Transverse colon (tissue), 4 donors: ENCODE results near the gene RABL6. TPM values are rescaled to one million over a fixed set of nuclear protein-coding genes. Genes with fewer than 3 reads are reported as not detected.
"Not testable (repeated sequence)": the region's sequence is repeated elsewhere in the genome, so short reads cannot be mapped to it uniquely, and the experiment has no call there.

Experiments used
- DNase-seq: peaks from one replicate; pipeline ENCODE4 v3.0.0-alpha.2; 2019
- H3K27ac ChIP-seq, 4 donors: fragments of 200-600 bp; sonication (generic); 2 replicates each; pipeline ENCODE4 v1.5.1; 2016 to 2018; ENCODE audit warnings: inconsistent platforms in 4 of 4
- H3K27me3 ChIP-seq: fragments of 200-600 bp; sonication (generic); 2 replicates; pipeline ENCODE4 v1.5.1; 2017; ENCODE audit warnings: inconsistent platforms
- H3K36me3 ChIP-seq, 4 donors: fragments of 200-600 bp; sonication (generic); 2 replicates each; pipeline ENCODE4 v1.5.1; 2017 to 2019; ENCODE audit warnings: inconsistent platforms in 4 of 4
- H3K4me1 ChIP-seq, 4 donors: fragments of 200-600 bp; sonication (generic); 2 replicates each; pipeline ENCODE4 v1.5.1; 2017 to 2020; ENCODE audit warnings: inconsistent platforms in 4 of 4
- H3K4me3 ChIP-seq, 4 donors: fragments of 200-600 bp; sonication (generic); 1 replicate in 1 of 4; 2 replicates in 3 of 4; pipeline versions ENCODE4 v1.5.1 to v1.6.1; 2017 to 2019; ENCODE audit warnings: inconsistent platforms in 4 of 4
- H3K9me3 ChIP-seq, 2 donors: fragments of 200-600 bp; sonication (generic); 2 replicates each; pipeline ENCODE4 v1.5.1; 2017 to 2019; ENCODE audit warnings: inconsistent platforms in 2 of 2
- CTCF ChIP-seq, 5 experiments: fragments of 200-600 bp in 3 of 5; fragments of 450-650 bp in 2 of 5; sonication (generic) in 3 of 5; IDR thresholded peaks; 1 replicate in 2 of 5; 2 replicates in 3 of 5; pipeline ENCODE4 v1.5.1; 2016 to 2017; ENCODE audit warnings: antibody characterized with exemption in 5 of 5, inconsistent platforms in 3 of 5, mild to moderate bottlenecking in 2 of 5, moderate library complexity in 1 of 5
- EP300 ChIP-seq: sonication (generic); formaldehyde crosslinking; IDR thresholded peaks from one replicate; pipeline ENCODE4 v1.6.1; 2017; ENCODE audit warnings: antibody characterized with exemption, low read depth
- POLR2A ChIP-seq: fragments of 450-650 bp; IDR thresholded peaks from one replicate; pipeline ENCODE4 v1.6.1; 2016; ENCODE audit warnings: antibody characterized with exemption, mild to moderate bottlenecking, moderate library complexity
- POLR2AphosphoS5 ChIP-seq, 3 donors: sonication (generic); formaldehyde crosslinking; IDR thresholded peaks; one replicate each; pipeline ENCODE4 v1.6.1; 2016; ENCODE audit warnings: antibody characterized with exemption in 3 of 3
- WGBS, 2 donors: methylation state at CpG; one replicate each; pipeline ENCODE4 v1.1.5; 2018; ENCODE audit warnings: low coverage in 1 of 2; 5-methylcytosine and 5-hydroxymethylcytosine counted together
- in situ Hi-C, 4 donors: fragments of 200-750 bp; cut with MboI; loops; one replicate each; pipeline versions ENCODE4 v1.15.0 to v1.15.1; 2017; ENCODE audit warnings: low sequenced_read_pairs in 3 of 4, low pct_ligation_motif_present in 1 of 4, low pct_unique_long_range_greater_than_20kb in 1 of 4
- intact Hi-C: fragments of 100-400 bp; cut with DNase I; formaldehyde crosslinking; loops from one replicate; pipeline ENCODE4 v1.15.1; 2023; ENCODE audit warnings: low total_unique reads
- total RNA-seq, 4 donors: library from RNA; depleted of rRNA; stranded (reverse); fragments of >200 nt; gene quantifications; one replicate each; pipeline ENCODE4 v1.1.0, GENCODE V29; 2016

The RABL6 gene
- total RNA-seq, 4 donors from 2014 or later, result 71.3 to 227 (median 160) TPM

- intact Hi-C loops, in situ Hi-C loops, H3K4me3 ChIP-seq, H3K36me3 ChIP-seq, H3K27ac ChIP-seq, H3K9me3 ChIP-seq, H3K4me1 ChIP-seq: not testable (repeated sequence)
- TF ChIP-seq CTCF (IDR thresholded peaks at IDR 0.05), result peak; percentile 23 to 43 (median 31)
- peaks cover 48% of the 10 kb centered on the region for H3K27me3 ChIP-seq
- peak; percentile 57 for DNase-seq
- WGBS, 2 donors, result 44% methylated on average over 22 of the region's 22 CpGs; no CpG with 5 or more reads in 1 of the 2 donors
These were observed 46.8 kb upstream of the RABL6 start for GRCh38 chr9:136760834-136761544.

- no peak for DNase-seq
- H3K27ac ChIP-seq, result no peak overlapping the region
- in situ Hi-C loops, result no loop called here
- H3K9me3 ChIP-seq, result no peaks in the 10 kb centered on the region
- TF ChIP-seq CTCF (IDR thresholded peaks at IDR 0.05) (no peak), EP300 (no peak), POLR2A (no peak), POLR2AphosphoS5 (IDR thresholded peaks at IDR 0.05) (no peak)
- no peak overlapping the region for H3K4me3 ChIP-seq
- no peaks in the 10 kb centered on the region for H3K36me3 ChIP-seq
- WGBS, 2 donors, result 73% methylated on average over 13 of the region's 13 CpGs; no CpG with 5 or more reads in 1 of the 2 donors
- H3K27me3 ChIP-seq, result peaks cover 50% of the 10 kb centered on the region
- peaks cover 0 to 8% (median 5%) of the 10 kb centered on the region in 4 donors for H3K4me1 ChIP-seq
- intact Hi-C loops, result no loop called here
These were observed 46.2 kb upstream of the RABL6 start for GRCh38 chr9:136761545-136761981.

GRCh38 chr9:136762221-136762691 lies 45.5 kb upstream of the RABL6 start:
- WGBS, 2 donors, result 84% methylated on average over 17 of the region's 17 CpGs; no CpG with 5 or more reads in 1 of the 2 donors
- no peaks in the 10 kb centered on the region for H3K9me3 ChIP-seq
- in situ Hi-C loops (no loop called here), intact Hi-C loops (no loop called here)
- peaks cover 0 to 8% (median 5%) of the 10 kb centered on the region in 4 donors for H3K4me1 ChIP-seq
- no peak overlapping the region for H3K4me3 ChIP-seq
- H3K36me3 ChIP-seq, result no peaks in the 10 kb centered on the region
- no peak overlapping the region for H3K27ac ChIP-seq
- no peak for DNase-seq
- TF ChIP-seq EP300, result no peak
- TF ChIP-seq CTCF (IDR thresholded peaks at IDR 0.05), result no peak
- TF ChIP-seq POLR2AphosphoS5 (IDR thresholded peaks at IDR 0.05), result no peak
- no peak for TF ChIP-seq POLR2A
- peaks cover 53% of the 10 kb centered on the region for H3K27me3 ChIP-seq

GRCh38 chr9:136762915-136763648 lies 44.7 kb upstream of the RABL6 start:
- no peak overlapping the region for H3K4me3 ChIP-seq
- in situ Hi-C loops (no loop called here), intact Hi-C loops (no loop called here)
- peaks cover 0 to 8% (median 5%) of the 10 kb centered on the region in 4 donors for H3K4me1 ChIP-seq
- DNase-seq, result peak; percentile 52
- H3K27ac ChIP-seq, result no peak overlapping the region
- 26% methylated on average over 28 of the region's 37 CpGs; no CpG with 5 or more reads in 1 of the 2 donors for WGBS, 2 donors
- H3K9me3 ChIP-seq, result no peaks in the 10 kb centered on the region
- no peaks in the 10 kb centered on the region for H3K36me3 ChIP-seq
- H3K27me3 ChIP-seq, result peaks cover 62% of the 10 kb centered on the region
- TF ChIP-seq POLR2AphosphoS5 (IDR thresholded peaks at IDR 0.05) (no peak), EP300 (no peak), CTCF (IDR thresholded peaks at IDR 0.05) (no peak), POLR2A (no peak)
